HG02759 (cell line): Measurements from ENCODE around the gene CNGB1.
"Not testable (repeated sequence)": the region's sequence is repeated elsewhere in the genome, so short reads cannot be mapped to it uniquely, and the experiment has no call there.

Experiments
- ATAC-seq: cut with Tn5 transposase; IDR thresholded peaks from one replicate; pipeline ENCODE4 v1.9.1; 2021; ENCODE audit warnings: mild to moderate bottlenecking, moderate library complexity; ENCODE audit not compliant: unreplicated experiment

Gene CNGB1

DNA sequence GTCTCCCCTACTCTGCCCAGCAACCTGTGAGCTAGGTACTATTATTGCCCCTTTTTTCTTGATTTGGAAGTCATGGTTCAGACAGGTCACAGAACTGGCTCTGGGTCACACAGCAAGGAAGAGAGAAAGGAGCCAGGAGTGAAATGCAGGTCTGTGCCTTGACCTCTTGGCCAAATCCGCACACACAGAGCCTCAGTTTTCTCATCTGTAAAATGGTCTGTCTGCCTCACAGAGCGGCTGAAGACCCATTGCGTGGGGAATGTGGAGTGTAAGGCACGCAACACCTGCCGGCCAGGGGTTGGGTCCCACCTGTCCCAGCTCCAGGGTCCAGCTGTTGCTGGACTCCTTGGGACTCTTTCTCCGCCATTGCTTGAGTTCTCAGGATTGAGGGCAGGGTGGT, 32.4 kb downstream of the CNGB1 start:
- ATAC-seq, result no peak

DNA sequence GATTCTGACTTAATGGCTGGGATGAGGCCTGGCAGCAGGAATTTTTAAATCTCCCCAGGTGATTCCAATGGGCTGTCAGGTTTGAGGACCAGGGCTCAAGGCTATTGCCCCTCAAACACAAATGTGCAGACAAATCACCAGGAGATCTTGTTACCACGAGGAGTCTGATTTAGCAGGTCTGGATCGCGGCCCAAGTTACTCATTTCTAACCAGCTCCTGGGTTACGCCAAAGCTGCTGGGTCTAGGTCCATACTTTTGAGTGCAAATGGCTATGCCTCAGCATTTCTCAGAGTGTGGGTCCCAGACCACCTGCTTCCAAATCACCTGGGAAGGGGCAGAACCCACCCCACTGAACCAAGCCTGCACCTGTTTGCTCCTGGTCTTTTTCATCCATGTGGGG, 33.1 kb downstream of the CNGB1 start:
- no peak for ATAC-seq

DNA sequence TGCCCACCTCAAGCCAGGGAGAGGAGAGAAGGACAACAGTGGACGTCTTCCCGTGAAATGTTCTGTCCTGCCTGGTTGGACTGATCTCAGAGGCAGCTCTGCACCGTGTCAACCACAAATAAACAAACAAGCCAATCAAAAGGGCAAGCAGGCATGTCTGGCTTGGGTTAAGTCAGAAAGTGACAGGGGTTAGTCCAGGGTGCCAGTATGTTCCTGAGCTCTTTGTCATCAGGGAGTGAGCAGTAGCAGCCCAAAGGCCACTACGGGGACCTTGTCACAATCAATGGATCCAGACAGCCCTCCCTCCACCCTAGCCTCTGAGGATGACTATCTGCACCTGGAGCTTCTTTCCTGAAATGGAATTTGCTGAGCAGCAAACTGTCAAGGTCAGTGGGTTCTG, 35.0 kb downstream of the CNGB1 start:
- ATAC-seq, result no peak

DNA sequence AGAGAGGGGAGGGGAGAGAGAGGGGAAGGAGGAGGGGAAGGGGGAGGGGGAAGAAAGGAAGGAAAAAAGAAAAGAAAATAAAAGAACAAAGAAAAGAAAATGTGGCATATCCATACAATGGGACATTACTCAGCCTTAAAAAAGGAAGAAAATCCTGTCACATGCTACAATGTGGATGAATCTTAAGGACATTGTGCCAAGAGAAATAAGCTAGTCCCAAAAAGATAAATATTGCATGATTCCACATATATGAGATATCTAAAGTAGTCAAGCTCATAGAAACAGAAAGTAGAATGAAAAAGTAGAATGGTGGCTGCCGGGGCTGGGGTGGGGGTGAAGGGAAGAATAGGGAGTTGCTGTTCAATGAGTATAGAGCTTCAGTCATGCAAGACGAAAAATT, 40.4 kb downstream of the CNGB1 start:
- no peak for ATAC-seq

DNA sequence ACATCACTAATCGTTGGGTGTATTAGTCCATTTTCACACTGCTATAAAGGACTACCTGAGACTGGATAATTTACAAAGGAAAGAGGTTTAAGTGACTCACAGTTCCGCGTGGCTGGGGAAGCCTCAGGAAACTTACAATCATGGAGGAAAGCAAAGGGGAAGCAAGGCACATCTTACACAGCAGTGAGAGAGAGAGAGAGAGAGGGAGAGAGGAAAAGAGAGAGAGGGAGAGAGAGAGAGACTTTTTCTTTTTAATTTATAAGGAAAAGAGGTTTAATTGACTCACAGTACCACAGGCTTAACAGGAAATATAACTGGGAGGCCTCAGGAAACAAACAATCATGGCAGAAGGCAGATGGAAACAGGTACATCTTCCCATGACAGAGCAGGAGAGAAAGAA, 41.7 kb downstream of the CNGB1 start:
- ATAC-seq, result no peak

DNA sequence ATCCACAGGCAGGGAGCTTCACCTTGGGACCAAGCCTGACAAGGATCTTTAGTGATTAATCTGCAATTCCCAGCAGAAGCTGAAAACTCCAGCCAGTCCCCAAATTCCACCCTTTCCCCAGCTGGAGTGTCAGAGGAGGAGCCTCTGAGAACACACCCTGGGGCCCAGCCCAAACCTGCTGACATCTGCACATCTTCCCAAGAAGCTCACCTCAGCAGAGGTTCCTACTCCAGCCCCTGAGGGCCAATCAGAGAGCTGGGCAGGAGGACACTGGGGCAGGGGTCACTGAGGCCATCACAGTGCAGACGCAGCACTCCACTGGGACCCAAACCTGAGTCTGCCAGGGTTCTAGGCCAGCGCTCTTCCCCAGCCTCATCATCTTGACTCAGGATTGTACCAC, 44.9 kb downstream of the CNGB1 start:
- ATAC-seq, result no peak

DNA sequence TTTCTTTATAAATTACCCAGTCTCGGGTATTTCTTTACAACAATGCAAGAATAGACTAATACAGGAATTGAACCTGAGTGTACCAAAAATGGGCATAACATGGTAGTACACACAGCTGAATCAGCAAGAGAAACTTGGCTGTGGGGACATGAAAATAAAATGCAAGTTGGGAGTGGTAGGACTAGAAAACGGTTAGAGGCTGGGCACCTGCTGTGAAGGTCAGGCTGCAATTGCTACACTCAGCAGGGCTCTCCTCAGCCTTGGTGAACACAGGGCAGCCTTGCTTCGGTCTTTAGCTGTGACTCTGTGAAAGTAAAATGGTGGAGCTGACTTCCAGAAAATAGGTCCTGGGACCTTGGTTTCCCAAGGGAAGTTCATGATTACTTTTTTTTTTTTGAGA, 45.6 kb downstream of the CNGB1 start:
- no peak for ATAC-seq

DNA sequence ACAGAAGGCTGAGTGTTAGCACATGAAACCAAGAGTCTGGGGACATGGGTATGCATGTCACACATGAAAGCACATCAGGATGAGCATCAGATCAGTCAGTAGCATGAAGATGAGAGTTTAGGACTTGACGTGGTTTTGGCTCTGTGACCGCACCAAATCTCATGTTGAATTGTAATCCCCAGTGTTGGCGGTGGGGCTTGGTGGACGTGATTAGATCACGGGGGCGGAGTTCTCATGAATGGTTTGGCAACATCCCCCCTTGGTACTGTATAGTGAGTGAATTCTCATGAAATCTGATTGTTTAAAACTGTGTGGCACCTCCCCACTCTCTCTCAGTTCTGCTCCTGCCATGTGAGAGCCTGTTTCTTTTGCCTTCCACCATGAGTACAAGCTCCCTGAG, 46.4 kb downstream of the CNGB1 start:
- ATAC-seq, result no peak

DNA sequence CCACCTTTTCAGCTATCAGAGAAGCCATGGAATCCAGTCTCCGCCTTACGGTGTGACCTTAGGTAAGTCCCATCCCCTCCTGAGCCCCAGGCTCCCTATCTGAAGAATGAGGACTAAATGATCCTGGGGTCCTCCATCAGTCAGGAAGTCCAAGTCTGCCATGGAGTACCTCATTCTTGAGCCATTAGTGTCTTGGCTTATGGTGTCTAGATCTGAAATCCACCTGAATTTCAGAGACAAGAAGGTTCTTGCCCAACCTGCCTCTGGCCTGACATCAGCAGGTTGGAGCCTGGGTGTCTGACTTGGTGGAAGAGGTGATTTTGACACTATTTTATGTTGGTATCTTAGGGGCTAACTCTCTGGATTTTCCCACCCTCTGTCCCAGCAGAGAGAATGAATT, 47.1 kb downstream of the CNGB1 start:
- ATAC-seq, result no peak

DNA sequence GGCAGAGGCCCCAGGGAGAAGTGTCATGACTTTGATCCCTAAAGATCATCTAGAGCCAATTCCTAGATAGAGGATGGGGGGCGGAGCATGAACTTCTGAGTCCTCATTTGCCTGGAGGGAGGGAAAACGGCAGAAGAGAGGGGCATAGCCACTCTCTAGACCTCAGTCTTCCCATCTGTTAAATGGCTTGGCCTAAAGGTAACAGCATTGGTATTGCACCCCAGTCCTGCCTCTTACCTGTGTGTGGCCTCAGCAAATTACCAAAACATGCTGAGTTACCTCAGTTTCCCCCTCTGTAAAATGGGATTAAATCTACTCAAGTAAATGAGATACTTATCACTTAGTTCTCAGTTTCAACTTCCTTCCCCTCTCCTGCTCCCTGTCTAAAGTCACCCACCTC, 47.5 kb downstream of the CNGB1 start:
- ATAC-seq, result no peak

DNA sequence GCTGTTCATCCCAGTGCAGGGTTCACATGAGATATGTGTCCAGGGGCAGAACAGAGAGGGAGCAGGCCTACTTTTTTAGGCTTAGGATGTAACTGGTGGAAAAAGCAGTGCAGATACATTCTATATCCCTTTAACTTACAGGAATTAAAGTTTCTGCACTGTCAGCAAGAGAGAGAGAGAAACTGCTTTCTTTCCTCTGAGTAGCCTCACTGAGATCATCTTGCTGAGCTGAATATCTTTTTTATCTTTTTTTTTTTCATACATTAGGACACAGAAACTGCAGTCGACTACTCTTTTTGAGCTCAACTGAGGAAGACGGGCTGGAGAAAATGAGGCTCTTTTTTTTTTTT, 50.1 kb downstream of the CNGB1 start:
- ATAC-seq, result no peak

DNA sequence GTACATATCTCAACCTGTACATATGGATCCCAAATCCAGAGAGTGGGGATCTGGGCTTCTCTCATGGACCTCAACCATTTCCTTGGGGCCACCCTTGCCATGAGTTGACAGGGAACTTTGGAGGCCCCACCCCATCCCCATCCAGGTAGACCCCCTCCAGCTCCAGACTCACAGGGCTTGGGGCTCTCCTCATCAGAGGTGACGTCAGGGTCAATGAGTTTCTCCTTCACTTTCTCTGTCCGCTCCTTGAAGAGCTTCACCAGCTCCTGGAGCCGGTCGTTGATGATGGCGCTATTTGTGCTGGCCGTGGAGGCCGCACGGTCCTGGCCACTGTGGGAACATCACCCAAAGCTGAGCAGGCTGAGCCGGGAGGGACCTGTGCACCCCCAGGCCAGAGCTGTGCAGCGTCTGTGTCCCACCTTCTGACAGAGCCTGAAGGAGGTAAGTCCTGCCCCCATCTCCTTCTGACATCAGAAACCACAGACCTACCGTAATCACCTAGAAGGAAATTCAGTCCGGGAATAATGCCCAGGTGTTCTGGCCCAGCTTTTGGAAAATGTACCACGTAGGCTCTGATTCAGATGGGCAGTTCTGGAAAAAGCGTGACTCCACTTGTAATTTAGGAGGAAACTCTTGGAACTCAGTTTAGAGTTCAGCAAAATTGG, 50.6 kb downstream of the CNGB1 start:
- no peak for ATAC-seq

DNA sequence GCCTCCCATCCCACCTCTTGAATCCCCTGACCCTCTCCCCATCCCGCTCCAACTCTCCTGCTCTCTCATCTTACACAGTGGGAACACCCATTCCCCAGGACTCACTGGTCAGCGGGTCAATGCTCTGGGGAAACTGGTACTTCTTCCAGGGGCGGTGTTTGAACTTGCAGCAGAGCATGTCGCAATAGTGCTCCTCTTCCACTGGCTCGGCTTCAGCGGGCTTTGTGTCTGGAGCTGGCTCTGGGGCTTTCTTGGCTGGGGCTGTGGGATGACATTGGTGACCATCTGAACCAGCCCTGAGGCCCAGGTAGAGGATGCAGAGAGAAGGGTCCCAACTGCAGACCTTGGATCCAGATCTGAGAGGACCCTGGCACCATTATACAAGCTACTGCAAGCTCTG, 51.9 kb downstream of the CNGB1 start:
- ATAC-seq, result no peak

DNA sequence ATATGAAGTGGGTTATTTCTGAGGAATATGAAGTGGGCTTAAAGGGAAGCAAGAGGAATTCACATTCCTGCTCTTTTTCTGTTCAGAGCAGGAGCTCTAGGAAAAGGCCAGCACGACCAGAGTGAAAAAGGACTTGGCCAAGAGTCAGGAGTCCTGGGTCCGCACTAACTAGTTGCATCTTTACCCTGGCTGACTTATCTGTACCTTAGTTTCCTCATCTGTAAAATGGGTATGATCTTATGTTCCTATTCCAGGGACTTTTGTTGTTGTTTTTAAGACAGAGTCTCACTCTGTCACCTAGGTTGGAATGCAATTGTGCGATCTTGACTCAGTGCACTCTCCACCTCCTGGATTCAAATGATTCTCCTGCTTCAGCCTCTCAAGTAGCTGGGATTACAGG, 52.5 kb downstream of the CNGB1 start:
- no peak for ATAC-seq

DNA sequence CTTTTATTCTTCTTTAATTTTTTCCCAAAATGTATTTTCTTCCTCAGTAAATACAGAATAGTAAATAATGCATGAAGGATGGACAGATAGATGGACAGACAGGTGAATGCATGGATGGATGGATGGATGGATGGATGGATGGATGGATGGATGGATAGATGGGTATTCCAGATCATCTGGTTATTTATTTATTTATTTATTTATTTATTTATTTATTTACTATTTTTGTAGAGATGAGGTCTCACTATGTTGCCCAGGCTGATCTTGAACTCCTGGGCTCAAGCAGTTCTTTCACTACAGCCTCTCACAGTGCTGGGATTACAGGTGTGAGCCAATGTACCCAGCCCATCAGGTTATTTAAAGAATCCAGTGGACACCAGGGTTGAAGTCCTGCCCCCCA, 53.0 kb downstream of the CNGB1 start:
- ATAC-seq, result not testable (repeated sequence)

DNA sequence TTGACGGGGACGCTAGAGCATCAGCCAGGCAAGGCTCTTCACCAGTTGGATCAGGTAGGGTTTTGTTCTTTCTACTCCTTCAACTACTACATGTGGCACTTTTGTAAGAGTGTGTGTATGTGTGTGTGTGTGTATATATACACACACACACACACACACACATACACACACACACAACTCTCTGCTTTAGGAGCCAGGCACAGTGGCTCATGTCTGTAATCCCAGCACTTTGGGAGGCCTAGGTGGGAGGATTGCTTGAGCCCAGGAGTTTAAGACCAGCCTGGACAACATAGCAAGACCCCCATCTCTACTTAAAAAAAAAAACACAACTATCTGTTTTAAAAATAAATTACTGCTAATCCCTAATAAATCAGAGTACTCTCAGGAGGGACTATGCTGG, 53.4 kb downstream of the CNGB1 start:
- not testable (repeated sequence) for ATAC-seq

DNA sequence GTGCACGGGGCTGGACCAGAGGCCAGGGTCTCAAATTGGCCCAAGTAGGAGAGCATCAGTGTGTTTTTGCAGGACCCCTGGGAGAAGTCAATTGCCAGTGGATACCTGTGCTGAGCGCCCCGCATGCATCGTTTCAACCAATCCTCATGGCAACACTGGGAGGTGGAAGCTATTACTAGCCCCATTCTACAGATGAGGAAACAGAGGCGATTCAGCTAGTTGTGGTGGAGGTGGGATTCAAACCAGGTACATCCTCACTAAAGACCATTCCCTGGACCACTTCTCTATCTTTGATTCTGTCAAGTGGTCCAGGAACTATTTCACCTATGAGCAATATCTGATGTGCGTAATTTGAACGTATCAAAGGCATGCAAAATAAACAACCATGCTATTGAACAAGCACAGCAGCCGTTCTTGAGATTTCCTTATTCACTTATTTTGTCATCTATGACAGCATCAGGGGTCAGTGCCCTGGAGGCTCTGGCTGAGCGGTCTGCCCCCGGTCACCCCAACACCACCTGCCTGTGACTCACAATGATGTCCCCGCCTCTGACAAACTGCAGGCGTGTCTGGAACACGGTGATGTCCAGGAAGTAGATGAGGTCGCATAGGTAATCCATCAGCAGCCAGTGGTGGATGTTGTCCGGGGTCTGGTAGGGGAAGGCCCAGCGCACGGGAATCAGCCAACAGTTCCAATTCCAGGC, 54.0 kb downstream of the CNGB1 start:
- no peak for ATAC-seq

DNA sequence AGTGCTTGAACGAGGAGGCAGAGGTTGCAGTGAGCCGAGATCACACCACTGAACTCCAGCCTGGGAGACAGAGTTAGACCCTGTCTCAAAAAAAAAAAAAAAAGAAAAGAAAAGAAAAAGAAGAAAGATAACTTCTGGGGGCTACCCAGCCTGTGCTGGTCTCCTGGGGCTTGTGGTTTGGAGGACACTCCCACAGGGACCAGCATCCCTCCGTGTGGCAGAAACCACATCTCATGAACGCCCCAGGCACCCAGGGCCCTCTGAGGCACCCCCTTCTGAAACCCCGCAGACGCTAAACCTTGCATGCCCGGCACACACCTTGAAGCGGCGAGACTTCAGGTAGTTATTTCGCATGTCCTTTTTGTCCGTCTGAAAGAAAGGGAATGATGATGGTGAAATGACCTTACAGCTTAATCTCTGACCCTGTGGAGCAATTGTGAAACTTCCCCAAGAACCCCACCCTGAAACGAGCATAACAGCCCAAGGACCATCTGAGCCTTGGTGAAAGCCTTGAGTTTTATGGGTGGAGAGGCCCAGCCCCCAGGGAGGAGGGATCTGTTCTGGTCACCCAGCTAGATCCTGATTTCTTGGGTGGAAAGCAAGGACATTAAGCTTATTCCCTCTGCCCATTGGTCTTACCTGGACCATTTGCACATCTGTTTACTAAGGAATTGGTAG, 55.0 kb downstream of the CNGB1 start:
- ATAC-seq, result no peak

DNA sequence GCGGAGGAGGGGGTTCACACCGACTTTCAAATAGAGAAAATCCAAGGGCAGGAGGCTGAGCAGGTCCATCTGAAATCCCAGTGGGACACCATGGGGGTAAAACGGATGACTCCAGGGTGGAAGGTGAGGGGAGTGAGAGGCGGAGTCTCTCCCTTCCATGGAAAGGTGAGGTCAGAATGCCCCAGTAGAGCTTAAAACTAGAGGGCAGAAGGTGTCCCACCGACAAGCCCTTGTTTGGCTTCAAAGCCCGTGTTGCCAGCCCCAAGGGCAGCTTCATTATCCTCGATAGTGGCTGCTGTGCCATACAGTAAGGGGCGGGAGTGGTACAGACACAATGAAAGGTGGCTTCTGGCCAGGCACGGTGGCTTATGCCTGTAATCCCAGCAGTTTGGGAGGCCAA, 55.7 kb downstream of the CNGB1 start:
- ATAC-seq, result no peak

DNA sequence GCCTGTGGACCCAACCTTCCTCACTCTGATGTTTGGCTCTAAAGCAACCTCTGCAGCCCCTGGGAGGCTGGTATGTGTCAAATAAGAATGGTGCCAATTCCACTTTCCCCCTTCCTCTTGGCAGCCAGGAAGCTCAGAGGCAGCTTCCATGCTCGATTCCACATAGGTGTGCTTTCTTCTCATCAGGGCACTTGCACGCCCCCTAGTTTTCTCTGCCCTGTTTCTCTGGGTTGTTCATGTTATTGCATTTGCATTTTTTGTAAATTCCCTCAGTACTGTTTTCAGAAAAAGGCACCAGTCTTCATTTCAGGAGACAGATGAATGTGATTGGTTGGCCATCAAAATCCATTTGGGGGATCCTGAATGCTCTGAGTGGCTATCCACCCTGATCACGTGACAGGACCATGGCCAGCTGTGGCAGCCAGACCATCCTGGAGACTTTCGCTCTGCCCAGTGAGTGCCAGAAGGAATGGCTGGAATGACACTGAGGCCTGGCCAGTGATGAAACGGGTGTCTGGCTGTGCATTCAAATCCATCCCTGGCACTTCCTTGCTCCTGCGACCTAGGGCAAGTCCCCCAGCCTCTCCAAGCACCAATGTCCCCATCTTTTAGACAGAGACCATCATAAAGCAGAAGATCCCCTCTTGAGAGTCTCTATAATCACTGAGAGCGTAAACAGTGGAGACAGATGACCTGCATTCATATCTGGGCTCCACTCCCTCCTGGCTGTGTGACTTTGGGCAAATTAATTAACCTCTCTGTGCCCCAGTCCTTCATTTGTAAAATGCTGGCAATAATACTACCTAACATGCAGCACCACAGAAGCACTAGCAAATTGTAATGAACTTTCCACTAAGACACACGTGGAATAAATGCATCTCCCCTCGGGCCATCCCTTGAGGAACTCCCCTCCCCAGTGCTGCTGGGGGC, 56.4 kb downstream of the CNGB1 start:
- ATAC-seq, result no peak

DNA sequence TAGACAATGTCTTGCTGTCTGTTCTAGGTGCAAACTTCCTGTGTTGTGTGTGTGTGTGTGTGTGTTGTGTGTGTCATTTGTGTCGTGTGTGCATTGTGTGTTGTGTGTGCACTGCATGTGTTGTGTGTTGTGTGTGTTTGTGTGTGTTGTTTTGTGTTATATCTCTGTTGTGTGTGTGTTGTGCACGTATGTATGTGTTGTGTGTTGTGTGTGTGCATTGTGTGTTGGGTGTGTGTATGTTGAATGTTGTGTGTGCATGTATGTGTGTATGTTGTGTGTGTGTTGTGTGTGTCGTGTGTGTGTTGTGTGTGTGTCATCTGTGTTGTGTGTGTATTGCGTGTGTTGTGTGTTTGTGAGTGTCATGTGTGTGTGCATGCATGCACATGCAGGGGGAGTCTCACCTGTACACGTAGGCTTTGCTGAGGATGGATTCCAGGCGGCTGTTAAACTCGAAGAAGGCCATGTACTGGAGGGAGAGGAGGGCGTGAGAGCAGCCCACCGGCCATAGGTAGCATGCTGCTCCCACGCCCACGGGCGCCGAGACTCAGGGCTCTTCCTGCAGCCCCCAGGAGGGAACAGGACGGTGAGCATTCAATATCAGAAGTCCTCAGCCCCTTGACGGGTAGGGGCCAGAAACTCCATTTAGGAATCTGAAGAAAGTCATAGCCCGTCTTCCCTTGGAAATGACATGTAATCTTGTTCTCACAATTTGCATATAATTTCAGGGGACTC, 58.2 kb downstream of the CNGB1 start:
- no peak for ATAC-seq
